Esophagus muscularis mucosa (tissue), 3 donors: Measurements from ENCODE around the gene COL4A1.

Source experiments
- POLR2A ChIP-seq: fragments of 450-650 bp; IDR thresholded peaks from one replicate; pipeline ENCODE4 v1.6.1; 2017; ENCODE audit warnings: antibody characterized with exemption, moderate library complexity, mild to moderate bottlenecking, low read depth
- POLR2AphosphoS5 ChIP-seq, 2 donors: sonication (generic); formaldehyde crosslinking; IDR thresholded peaks; one replicate each; pipeline ENCODE4 v1.6.1; 2017; ENCODE audit warnings: antibody characterized with exemption in 2 of 2
- TF ChIP-seq, protein P1 (sequence below), 3 experiments: fragments of 200-600 bp in 2 of 3; fragments of 450-650 bp in 1 of 3; sonication (generic) in 2 of 3; IDR thresholded peaks; one replicate each; pipeline ENCODE4 v1.5.1; 2017 to 2019; ENCODE audit warnings: antibody characterized with exemption in 3 of 3, mild to moderate bottlenecking in 2 of 3, moderate library complexity in 1 of 3

DNA sequence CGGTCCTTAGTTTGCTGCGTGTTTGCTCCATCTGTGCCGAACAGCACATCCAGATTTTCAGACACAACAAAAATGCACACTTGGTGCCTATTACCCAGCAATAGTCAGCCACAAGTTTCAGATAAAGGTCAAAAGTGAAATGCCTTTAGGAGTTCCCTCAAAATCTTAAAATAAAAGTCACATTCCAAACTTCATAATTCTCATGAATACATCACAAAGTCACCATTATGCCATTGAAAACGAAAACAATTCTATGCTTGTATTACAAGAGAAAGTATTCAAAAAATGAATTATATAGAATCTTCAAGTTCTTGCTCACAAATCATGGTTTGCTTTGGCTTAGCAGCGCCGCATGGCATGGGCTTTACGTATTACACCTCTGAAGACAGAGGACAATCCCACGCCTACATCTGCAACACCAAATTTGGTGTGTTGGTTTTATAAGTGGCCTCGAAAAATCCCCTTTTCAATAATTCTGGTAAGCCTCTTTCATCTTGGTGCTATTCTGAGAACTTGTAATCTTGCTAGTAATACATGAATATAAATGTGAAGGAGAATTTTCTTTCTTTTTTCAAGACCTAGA, 26.6 kb downstream of the COL4A1 start:
- no peak for TF ChIP-seq POLR2A
- TF ChIP-seq, protein P1, sequence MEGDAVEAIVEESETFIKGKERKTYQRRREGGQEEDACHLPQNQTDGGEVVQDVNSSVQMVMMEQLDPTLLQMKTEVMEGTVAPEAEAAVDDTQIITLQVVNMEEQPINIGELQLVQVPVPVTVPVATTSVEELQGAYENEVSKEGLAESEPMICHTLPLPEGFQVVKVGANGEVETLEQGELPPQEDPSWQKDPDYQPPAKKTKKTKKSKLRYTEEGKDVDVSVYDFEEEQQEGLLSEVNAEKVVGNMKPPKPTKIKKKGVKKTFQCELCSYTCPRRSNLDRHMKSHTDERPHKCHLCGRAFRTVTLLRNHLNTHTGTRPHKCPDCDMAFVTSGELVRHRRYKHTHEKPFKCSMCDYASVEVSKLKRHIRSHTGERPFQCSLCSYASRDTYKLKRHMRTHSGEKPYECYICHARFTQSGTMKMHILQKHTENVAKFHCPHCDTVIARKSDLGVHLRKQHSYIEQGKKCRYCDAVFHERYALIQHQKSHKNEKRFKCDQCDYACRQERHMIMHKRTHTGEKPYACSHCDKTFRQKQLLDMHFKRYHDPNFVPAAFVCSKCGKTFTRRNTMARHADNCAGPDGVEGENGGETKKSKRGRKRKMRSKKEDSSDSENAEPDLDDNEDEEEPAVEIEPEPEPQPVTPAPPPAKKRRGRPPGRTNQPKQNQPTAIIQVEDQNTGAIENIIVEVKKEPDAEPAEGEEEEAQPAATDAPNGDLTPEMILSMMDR (IDR thresholded peaks at IDR 0.05) = no peak
- TF ChIP-seq POLR2AphosphoS5 (IDR thresholded peaks at IDR 0.05) = no peak
